Ovary (tissue), 3 donors: ENCODE data around the gene NRSN2.

ENCODE experiments used
- CTCF ChIP-seq, 3 donors: fragments of 450-650 bp in 2 of 3; fragments of 200-600 bp in 1 of 3; IDR thresholded peaks; one replicate each; pipeline versions ENCODE4 v1.5.1 to v1.8.0; 2016 to 2022; ENCODE audit warnings: antibody characterized with exemption in 3 of 3, mild to moderate bottlenecking in 1 of 3
- EP300 ChIP-seq: sonication (generic); formaldehyde crosslinking; IDR thresholded peaks from one replicate; pipeline ENCODE4 v1.6.1; 2017; ENCODE audit warnings: antibody characterized with exemption
- donor health status: DM: no; HTN: no; CAD: no.

- no peak for TF ChIP-seq CTCF (IDR thresholded peaks at IDR 0.05)
- no peak for TF ChIP-seq EP300
Observed at GRCh38 chr20:313402-313801, 33.5 kb upstream of the NRSN2 start.
